ENCODE results near the gene LRP2.

LRP2 gene

DNA sequence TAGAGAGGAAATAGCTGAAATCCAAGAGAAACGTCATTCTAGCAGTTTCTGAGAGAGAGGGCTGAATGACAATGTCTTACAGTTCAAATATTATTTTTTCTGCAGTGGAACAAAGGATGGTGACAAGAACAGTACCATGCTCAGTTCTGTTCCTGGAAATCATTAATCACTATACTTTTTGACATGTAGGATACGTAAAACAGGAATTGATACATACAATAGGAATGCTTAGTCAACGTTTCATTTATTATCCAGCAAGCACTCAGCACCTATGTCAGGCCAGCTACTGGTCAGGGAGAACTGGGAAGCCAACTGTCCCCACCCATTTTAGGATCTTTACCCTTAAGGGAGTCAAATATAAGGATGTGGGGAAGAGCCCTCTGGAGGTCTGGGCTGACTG is 178.3 kb downstream of the LRP2 start:
- Histone ChIP-seq H3K27ac (replicated peaks; ENCODE audit: low read length) (no peak overlapping the region), H3K27me3 (ENCODE audit: control insufficient read depth in 3 of 3, insufficient read depth in 3 of 3, low read depth in 1 of 3, low read length in 3 of 3) (peaks cover 0 to 2% (median 0%) of the 10 kb centered on the region in 3 experiments), H3K4ac (ENCODE audit: low read length) (no peak overlapping the region), H3K4me2 (ENCODE audit: insufficient read depth, low read length, poor library complexity, severe bottlenecking) (no peak overlapping the region), H4K8ac (ENCODE audit: low read depth, low read length) (no peak overlapping the region), H2BK5ac (ENCODE audit: low read length) (no peak overlapping the region), H3K14ac (ENCODE audit: low read length) (no peak overlapping the region), H3K36me3 (replicated peaks in 1 of 2; ENCODE audit: control insufficient read depth in 2 of 2, insufficient read depth in 2 of 2, low read length in 2 of 2) (peaks cover 47 to 96% of the 10 kb centered on the region in 2 donors), H3K4me1 (ENCODE audit: control insufficient read depth in 2 of 2, insufficient read depth in 1 of 2, low read depth in 1 of 2, low read length in 2 of 2) (peaks cover 2 to 5% of the 10 kb centered on the region in 2 donors), H2BK12ac (ENCODE audit: low read length) (no peak overlapping the region), H3K23ac (ENCODE audit: low read depth, low read length, poor library complexity) (no peak overlapping the region), H3K18ac (ENCODE audit: low read length) (no peak overlapping the region), H2AK5ac (ENCODE audit: low read depth, low read length) (no peak overlapping the region), H2BK15ac (ENCODE audit: low read length) (no peak overlapping the region), H3K4me3 (ENCODE audit: low read length in 2 of 2) (no peak overlapping the region), H3K9ac (ENCODE audit: low read depth, low read length, poor library complexity) (no peak overlapping the region), H3K79me1 (ENCODE audit: low read depth, low read length) (no peaks in the 10 kb centered on the region), H2AFZ (ENCODE audit: low read length) (no peak overlapping the region), H4K91ac (ENCODE audit: low read depth, low read length, poor library complexity) (no peak overlapping the region), H3K9me3 (replicated peaks in 1 of 2; ENCODE audit: control insufficient read depth in 2 of 2, insufficient read depth in 1 of 2, low read depth in 1 of 2, low read length in 2 of 2) (no peaks in the 10 kb centered on the region), H2BK120ac (ENCODE audit: low read depth, low read length) (no peak overlapping the region)
- no peak for DNase-seq (ENCODE audit: low spot score)
- WGBS, 2 donors (ENCODE audit: extremely low coverage in 2 of 2, insufficient read length in 2 of 2, insufficient replicate concordance in 1 of 2): no CpG with 5 or more reads among the region's 3 CpGs

DNA sequence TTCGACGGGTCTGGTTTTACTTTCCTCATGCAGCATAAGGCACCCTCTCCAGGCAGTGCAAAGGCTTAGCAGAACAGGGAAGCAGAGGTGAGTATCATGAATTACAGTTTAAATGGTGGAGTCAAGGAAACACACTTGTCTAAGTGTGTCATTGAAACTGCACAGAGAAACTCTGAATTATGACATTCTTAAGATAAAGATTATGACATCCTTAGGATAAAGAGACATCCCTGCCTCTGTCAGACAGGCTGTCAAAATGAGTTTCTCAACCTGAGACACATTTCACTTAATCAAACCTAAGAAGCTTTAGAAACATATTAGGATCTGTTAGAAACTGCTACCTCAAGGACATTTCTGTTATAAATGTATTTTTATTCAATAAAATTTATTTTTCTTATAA is 179.8 kb downstream of the LRP2 start:
- Histone ChIP-seq H3K79me1 (ENCODE audit: low read depth, low read length) (no peaks in the 10 kb centered on the region), H3K36me3 (replicated peaks in 1 of 2; ENCODE audit: control insufficient read depth in 2 of 2, insufficient read depth in 2 of 2, low read length in 2 of 2) (peaks cover 44 to 95% of the 10 kb centered on the region in 2 donors), H2BK12ac (ENCODE audit: low read length) (no peak overlapping the region), H2BK120ac (ENCODE audit: low read depth, low read length) (no peak overlapping the region), H2AK5ac (ENCODE audit: low read depth, low read length) (no peak overlapping the region), H2BK5ac (ENCODE audit: low read length) (no peak overlapping the region), H3K4me3 (ENCODE audit: low read length in 2 of 2) (no peak overlapping the region), H3K27me3 (ENCODE audit: control insufficient read depth in 3 of 3, insufficient read depth in 3 of 3, low read depth in 1 of 3, low read length in 3 of 3) (peaks cover 0 to 2% (median 0%) of the 10 kb centered on the region in 3 experiments), H3K4me2 (ENCODE audit: insufficient read depth, low read length, poor library complexity, severe bottlenecking) (no peak overlapping the region), H2BK15ac (ENCODE audit: low read length) (no peak overlapping the region), H3K23ac (ENCODE audit: low read depth, low read length, poor library complexity) (no peak overlapping the region), H3K18ac (ENCODE audit: low read length) (no peak overlapping the region), H2AFZ (ENCODE audit: low read length) (no peak overlapping the region), H3K9ac (ENCODE audit: low read depth, low read length, poor library complexity) (no peak overlapping the region), H3K9me3 (replicated peaks in 1 of 2; ENCODE audit: control insufficient read depth in 2 of 2, insufficient read depth in 1 of 2, low read depth in 1 of 2, low read length in 2 of 2) (no peaks in the 10 kb centered on the region), H3K4me1 (ENCODE audit: control insufficient read depth in 2 of 2, insufficient read depth in 1 of 2, low read depth in 1 of 2, low read length in 2 of 2) (peaks cover 2 to 5% of the 10 kb centered on the region in 2 donors), H4K8ac (ENCODE audit: low read depth, low read length) (no peak overlapping the region), H3K27ac (replicated peaks; ENCODE audit: low read length) (no peak overlapping the region), H3K4ac (ENCODE audit: low read length) (no peak overlapping the region), H4K91ac (ENCODE audit: low read depth, low read length, poor library complexity) (no peak overlapping the region), H3K14ac (ENCODE audit: low read length) (no peak overlapping the region)
- no peak for DNase-seq (ENCODE audit: low spot score)
- WGBS, 2 donors (ENCODE audit: extremely low coverage in 2 of 2, insufficient read length in 2 of 2, insufficient replicate concordance in 1 of 2): no CpG with 5 or more reads among the region's 2 CpGs

DNA sequence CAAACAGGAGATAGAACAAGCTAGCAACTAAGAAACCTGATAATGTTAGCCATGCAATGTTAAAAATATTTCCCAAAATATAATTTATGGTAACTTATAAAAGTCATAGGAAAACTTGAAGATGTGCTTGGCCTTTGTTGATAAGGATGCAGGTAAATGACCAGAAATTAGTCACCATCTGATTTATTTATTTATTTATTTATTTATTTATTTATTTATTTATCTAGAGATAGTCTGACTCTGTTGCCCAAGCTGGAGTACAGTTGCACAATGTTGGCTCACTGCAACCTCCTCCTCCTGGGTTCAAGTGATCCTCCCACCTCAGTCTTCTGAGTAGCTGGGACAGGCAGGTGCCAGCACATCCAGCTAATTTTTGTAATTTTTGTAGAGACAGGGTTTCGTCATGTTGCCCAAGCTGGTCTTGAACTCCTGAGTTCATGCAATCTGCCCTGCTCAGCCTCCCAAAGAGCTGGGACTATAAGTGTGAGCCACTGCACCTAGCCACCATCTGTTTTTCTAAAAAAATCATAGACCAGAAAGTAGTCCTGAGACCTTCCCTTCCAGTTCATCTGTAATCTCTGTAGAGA is 183.4 kb downstream of the LRP2 start:
- Histone ChIP-seq H2BK5ac (ENCODE audit: low read length) (no peak overlapping the region), H3K4me3 (ENCODE audit: low read length in 2 of 2) (no peak overlapping the region), H2BK15ac (ENCODE audit: low read length) (no peak overlapping the region), H3K9me3 (replicated peaks in 1 of 2; ENCODE audit: control insufficient read depth in 2 of 2, insufficient read depth in 1 of 2, low read depth in 1 of 2, low read length in 2 of 2) (no peaks in the 10 kb centered on the region), H3K27ac (replicated peaks; ENCODE audit: low read length) (no peak overlapping the region), H3K18ac (ENCODE audit: low read length) (no peak overlapping the region), H2BK120ac (ENCODE audit: low read depth, low read length) (no peak overlapping the region), H3K14ac (ENCODE audit: low read length) (no peak overlapping the region), H3K27me3 (ENCODE audit: control insufficient read depth in 3 of 3, insufficient read depth in 3 of 3, low read depth in 1 of 3, low read length in 3 of 3) (peaks cover 0 to 2% (median 0%) of the 10 kb centered on the region in 3 experiments), H3K36me3 (replicated peaks in 1 of 2; ENCODE audit: control insufficient read depth in 2 of 2, insufficient read depth in 2 of 2, low read length in 2 of 2) (peaks cover 37 to 95% of the 10 kb centered on the region in 2 donors), H2BK12ac (ENCODE audit: low read length) (no peak overlapping the region), H2AK5ac (ENCODE audit: low read depth, low read length) (no peak overlapping the region), H3K4ac (ENCODE audit: low read length) (no peak overlapping the region), H3K4me1 (ENCODE audit: control insufficient read depth in 2 of 2, insufficient read depth in 1 of 2, low read depth in 1 of 2, low read length in 2 of 2) (no peaks in the 10 kb centered on the region), H3K9ac (ENCODE audit: low read depth, low read length, poor library complexity) (no peak overlapping the region), H3K79me1 (ENCODE audit: low read depth, low read length) (no peaks in the 10 kb centered on the region), H4K8ac (ENCODE audit: low read depth, low read length) (no peak overlapping the region), H4K91ac (ENCODE audit: low read depth, low read length, poor library complexity) (no peak overlapping the region), H2AFZ (ENCODE audit: low read length) (no peak overlapping the region), H3K4me2 (ENCODE audit: insufficient read depth, low read length, poor library complexity, severe bottlenecking) (no peak overlapping the region), H3K23ac (ENCODE audit: low read depth, low read length, poor library complexity) (no peak overlapping the region)
- no CpG with 5 or more reads among the region's 1 CpG for WGBS, 2 donors (ENCODE audit: extremely low coverage in 2 of 2, insufficient read length in 2 of 2, insufficient replicate concordance in 1 of 2)
- DNase-seq (ENCODE audit: low spot score): no peak

DNA sequence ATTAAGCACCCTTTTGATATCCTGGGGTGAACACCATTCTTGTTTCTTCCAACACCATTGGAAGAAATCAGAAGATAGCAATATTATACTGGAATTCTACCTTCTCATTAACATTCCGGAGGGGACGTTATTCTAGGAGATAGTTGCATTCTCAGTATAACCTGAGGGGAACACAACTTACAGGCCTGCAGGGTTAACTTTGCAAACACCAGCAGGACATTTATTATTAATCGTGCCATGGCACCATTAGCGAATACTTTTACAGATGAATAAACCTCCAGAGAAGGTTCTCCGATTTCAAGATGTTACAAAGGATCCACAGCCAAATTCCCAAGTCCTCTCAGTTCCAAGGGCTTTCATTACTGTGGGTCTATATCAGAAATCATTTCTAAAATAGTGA is 184.0 kb downstream of the LRP2 start:
- Histone ChIP-seq H2BK15ac (ENCODE audit: low read length) (no peak overlapping the region), H3K4ac (ENCODE audit: low read length) (no peak overlapping the region), H3K27ac (replicated peaks; ENCODE audit: low read length) (no peak overlapping the region), H2BK12ac (ENCODE audit: low read length) (no peak overlapping the region), H3K36me3 (replicated peaks in 1 of 2; ENCODE audit: control insufficient read depth in 2 of 2, insufficient read depth in 2 of 2, low read length in 2 of 2) (peaks cover 41 to 95% of the 10 kb centered on the region in 2 donors), H3K4me2 (ENCODE audit: insufficient read depth, low read length, poor library complexity, severe bottlenecking) (no peak overlapping the region), H3K79me1 (ENCODE audit: low read depth, low read length) (no peaks in the 10 kb centered on the region), H2BK120ac (ENCODE audit: low read depth, low read length) (no peak overlapping the region), H3K18ac (ENCODE audit: low read length) (no peak overlapping the region), H4K8ac (ENCODE audit: low read depth, low read length) (no peak overlapping the region), H2BK5ac (ENCODE audit: low read length) (no peak overlapping the region), H3K4me3 (ENCODE audit: low read length in 2 of 2) (no peak overlapping the region), H3K4me1 (ENCODE audit: control insufficient read depth in 2 of 2, insufficient read depth in 1 of 2, low read depth in 1 of 2, low read length in 2 of 2) (no peaks in the 10 kb centered on the region), H3K14ac (ENCODE audit: low read length) (no peak overlapping the region), H4K91ac (ENCODE audit: low read depth, low read length, poor library complexity) (no peak overlapping the region), H3K27me3 (ENCODE audit: control insufficient read depth in 3 of 3, insufficient read depth in 3 of 3, low read depth in 1 of 3, low read length in 3 of 3) (peaks cover 0 to 2% (median 0%) of the 10 kb centered on the region in 3 experiments), H3K9me3 (replicated peaks in 1 of 2; ENCODE audit: control insufficient read depth in 2 of 2, insufficient read depth in 1 of 2, low read depth in 1 of 2, low read length in 2 of 2) (no peaks in the 10 kb centered on the region), H3K9ac (ENCODE audit: low read depth, low read length, poor library complexity) (no peak overlapping the region), H2AK5ac (ENCODE audit: low read depth, low read length) (no peak overlapping the region), H2AFZ (ENCODE audit: low read length) (no peak overlapping the region), H3K23ac (ENCODE audit: low read depth, low read length, poor library complexity) (no peak overlapping the region)
- DNase-seq (ENCODE audit: low spot score): no peak
- no CpG with 5 or more reads among the region's 5 CpGs for whole genome bisulfite sequencing, 2 donors (ENCODE audit: extremely low coverage in 2 of 2, insufficient read length in 2 of 2, insufficient replicate concordance in 1 of 2)

Data from neuronal stem cell (in vitro differentiated cells).